ENCODE results near the gene EIF4H. TPM values are rescaled to one million over a fixed set of nuclear protein-coding genes. Genes with fewer than 3 reads are reported as not detected.

Gene EIF4H
- total and polyA plus RNA-seq, 2 experiments from 2014 or later = 183 to 309 TPM

DNA sequence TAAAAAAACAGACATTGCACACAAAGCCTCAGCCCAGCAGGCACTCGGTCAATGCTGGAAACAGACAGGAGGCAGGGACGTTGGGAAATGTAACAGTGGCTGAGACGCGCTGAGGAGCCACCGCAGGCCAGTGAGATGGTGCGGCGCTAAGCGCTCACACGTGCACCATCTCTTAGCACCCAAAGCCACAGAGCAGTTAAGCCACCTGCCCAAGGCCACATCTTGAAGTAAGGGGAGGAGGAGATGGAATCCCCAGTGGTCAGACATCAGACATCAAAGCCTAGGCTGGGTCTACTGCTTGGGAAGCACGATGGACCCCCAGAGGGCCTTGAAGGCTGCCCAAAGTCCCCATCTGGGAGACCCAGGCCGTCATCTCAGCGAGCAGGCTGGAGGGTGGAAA lies 51.2 kb downstream of the EIF4H start:
- no peak overlapping the region for H3K27ac Mint-ChIP-seq

DNA sequence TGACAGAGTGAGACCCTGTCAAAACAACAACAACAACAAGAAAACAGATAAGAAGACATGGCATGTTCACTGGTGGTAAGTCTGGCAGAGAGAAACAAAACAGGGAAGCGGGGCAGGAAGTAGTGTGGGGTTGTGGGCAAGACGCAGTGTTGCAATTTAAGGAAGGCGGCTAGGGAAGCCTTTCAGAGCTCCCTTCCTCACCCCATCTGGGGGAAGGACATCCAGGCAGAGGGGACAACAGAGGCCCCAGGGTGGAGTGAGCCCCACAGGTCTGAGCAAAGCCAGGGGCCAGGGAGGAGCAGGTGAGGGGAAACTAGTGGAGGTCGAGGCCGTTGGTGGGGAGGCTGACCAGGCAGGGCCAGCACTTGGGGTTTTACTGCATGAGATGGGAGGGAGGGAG lies 52.5 kb downstream of the EIF4H start:
- Histone ChIP-seq H3K4me3 (no peak overlapping the region), H2AFZ (no peak overlapping the region), H4K20me1 (replicated peaks; ENCODE audit: insufficient read depth) (0 out of 2 replicates have a peak, but pooled peaks cover 3% of the 10 kb centered on the region), H3K27ac (ENCODE audit: low read depth) (no peak overlapping the region), H3F3A (replicated peaks; ENCODE audit: low read depth) (peaks cover 5% of the 10 kb centered on the region; the same call in 1 of the 2 replicates), H3K36me3 (ENCODE audit: insufficient read depth) (peaks cover 17% of the 10 kb centered on the region), H3K27me3 (ENCODE audit: insufficient read depth) (no peaks in the 10 kb centered on the region), H3K79me2 (replicated peaks; ENCODE audit: insufficient read depth) (no peaks in the 10 kb centered on the region), H3K4me1 (ENCODE audit: insufficient read depth) (no peaks in the 10 kb centered on the region), H3K4me2 (no peak overlapping the region), H3K9me2 (ENCODE audit: insufficient read depth) (no peaks in the 10 kb centered on the region)
- Mint-ChIP-seq H3K4me3 (no peak overlapping the region), H3K27me3 (ENCODE audit: insufficient read depth, low read depth, poor library complexity) (peaks cover 6% of the 10 kb centered on the region), H3K27ac (no peak overlapping the region; the same call in 1 of the 2 replicates), H3K4me1 (no peaks in the 10 kb centered on the region), H3K9me3 (no peaks in the 10 kb centered on the region), H3K36me3 (ENCODE audit: low read depth) (peaks cover 41% of the 10 kb centered on the region)
- no peak for ATAC-seq
- DNase-seq (ENCODE audit: low spot score) = no peak
- TF ChIP-seq, protein P1, sequence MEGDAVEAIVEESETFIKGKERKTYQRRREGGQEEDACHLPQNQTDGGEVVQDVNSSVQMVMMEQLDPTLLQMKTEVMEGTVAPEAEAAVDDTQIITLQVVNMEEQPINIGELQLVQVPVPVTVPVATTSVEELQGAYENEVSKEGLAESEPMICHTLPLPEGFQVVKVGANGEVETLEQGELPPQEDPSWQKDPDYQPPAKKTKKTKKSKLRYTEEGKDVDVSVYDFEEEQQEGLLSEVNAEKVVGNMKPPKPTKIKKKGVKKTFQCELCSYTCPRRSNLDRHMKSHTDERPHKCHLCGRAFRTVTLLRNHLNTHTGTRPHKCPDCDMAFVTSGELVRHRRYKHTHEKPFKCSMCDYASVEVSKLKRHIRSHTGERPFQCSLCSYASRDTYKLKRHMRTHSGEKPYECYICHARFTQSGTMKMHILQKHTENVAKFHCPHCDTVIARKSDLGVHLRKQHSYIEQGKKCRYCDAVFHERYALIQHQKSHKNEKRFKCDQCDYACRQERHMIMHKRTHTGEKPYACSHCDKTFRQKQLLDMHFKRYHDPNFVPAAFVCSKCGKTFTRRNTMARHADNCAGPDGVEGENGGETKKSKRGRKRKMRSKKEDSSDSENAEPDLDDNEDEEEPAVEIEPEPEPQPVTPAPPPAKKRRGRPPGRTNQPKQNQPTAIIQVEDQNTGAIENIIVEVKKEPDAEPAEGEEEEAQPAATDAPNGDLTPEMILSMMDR (conservative IDR thresholded peaks at IDR 0.05; ENCODE audit: low read depth in 2 of 2) = no peak
- TF ChIP-seq, protein P2, sequence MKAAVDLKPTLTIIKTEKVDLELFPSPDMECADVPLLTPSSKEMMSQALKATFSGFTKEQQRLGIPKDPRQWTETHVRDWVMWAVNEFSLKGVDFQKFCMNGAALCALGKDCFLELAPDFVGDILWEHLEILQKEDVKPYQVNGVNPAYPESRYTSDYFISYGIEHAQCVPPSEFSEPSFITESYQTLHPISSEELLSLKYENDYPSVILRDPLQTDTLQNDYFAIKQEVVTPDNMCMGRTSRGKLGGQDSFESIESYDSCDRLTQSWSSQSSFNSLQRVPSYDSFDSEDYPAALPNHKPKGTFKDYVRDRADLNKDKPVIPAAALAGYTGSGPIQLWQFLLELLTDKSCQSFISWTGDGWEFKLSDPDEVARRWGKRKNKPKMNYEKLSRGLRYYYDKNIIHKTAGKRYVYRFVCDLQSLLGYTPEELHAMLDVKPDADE (IDR thresholded peaks at IDR 0.05) = no peak
- TF ChIP-seq POLR2AphosphoS5 (IDR thresholded peaks at IDR 0.05; ENCODE audit: low read depth) (no peak), STAT1 (IDR thresholded peaks at IDR 0.05; ENCODE audit: unreplicated experiment) (no peak), CREB1 (CRISPR knock-in tag; IDR thresholded peaks at IDR 0.05; ENCODE audit: low read depth) (no peak), ZNF331 (CRISPR knock-in tag; IDR thresholded peaks at IDR 0.05; ENCODE audit: low read depth) (no peak), NANOG (IDR thresholded peaks at IDR 0.05; ENCODE audit: borderline replicate concordance) (no peak)
- TF ChIP-seq, protein P3, sequence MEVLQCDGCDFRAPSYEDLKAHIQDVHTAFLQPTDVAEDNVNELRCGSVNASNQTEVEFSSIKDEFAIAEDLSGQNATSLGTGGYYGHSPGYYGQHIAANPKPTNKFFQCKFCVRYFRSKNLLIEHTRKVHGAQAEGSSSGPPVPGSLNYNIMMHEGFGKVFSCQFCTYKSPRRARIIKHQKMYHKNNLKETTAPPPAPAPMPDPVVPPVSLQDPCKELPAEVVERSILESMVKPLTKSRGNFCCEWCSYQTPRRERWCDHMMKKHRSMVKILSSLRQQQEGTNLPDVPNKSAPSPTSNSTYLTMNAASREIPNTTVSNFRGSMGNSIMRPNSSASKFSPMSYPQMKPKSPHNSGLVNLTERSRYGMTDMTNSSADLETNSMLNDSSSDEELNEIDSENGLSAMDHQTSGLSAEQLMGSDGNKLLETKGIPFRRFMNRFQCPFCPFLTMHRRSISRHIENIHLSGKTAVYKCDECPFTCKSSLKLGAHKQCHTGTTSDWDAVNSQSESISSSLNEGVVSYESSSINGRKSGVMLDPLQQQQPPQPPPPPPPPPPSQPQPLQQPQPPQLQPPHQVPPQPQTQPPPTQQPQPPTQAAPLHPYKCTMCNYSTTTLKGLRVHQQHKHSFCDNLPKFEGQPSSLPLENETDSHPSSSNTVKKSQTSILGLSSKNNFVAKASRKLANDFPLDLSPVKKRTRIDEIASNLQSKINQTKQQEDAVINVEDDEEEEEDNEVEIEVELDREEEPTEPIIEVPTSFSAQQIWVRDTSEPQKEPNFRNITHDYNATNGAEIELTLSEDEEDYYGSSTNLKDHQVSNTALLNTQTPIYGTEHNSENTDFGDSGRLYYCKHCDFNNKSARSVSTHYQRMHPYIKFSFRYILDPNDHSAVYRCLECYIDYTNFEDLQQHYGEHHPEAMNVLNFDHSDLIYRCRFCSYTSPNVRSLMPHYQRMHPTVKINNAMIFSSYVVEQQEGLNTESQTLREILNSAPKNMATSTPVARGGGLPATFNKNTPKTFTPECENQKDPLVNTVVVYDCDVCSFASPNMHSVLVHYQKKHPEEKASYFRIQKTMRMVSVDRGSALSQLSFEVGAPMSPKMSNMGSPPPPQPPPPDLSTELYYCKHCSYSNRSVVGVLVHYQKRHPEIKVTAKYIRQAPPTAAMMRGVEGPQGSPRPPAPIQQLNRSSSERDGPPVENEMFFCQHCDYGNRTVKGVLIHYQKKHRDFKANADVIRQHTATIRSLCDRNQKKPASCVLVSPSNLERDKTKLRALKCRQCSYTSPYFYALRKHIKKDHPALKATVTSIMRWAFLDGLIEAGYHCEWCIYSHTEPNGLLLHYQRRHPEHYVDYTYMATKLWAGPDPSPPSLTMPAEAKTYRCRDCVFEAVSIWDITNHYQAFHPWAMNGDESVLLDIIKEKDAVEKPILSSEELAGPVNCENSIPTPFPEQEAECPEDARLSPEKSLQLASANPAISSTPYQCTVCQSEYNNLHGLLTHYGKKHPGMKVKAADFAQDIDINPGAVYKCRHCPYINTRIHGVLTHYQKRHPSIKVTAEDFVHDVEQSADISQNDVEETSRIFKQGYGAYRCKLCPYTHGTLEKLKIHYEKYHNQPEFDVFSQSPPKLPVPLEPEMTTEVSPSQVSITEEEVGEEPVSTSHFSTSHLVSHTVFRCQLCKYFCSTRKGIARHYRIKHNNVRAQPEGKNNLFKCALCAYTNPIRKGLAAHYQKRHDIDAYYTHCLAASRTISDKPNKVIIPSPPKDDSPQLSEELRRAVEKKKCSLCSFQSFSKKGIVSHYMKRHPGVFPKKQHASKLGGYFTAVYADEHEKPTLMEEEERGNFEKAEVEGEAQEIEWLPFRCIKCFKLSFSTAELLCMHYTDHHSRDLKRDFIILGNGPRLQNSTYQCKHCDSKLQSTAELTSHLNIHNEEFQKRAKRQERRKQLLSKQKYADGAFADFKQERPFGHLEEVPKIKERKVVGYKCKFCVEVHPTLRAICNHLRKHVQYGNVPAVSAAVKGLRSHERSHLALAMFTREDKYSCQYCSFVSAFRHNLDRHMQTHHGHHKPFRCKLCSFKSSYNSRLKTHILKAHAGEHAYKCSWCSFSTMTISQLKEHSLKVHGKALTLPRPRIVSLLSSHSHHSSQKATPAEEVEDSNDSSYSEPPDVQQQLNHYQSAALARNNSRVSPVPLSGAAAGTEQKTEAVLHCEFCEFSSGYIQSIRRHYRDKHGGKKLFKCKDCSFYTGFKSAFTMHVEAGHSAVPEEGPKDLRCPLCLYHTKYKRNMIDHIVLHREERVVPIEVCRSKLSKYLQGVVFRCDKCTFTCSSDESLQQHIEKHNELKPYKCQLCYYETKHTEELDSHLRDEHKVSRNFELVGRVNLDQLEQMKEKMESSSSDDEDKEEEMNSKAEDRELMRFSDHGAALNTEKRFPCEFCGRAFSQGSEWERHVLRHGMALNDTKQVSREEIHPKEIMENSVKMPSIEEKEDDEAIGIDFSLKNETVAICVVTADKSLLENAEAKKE (CRISPR knock-in tag; IDR thresholded peaks at IDR 0.05) = no peak
- TF ChIP-seq, protein P4, sequence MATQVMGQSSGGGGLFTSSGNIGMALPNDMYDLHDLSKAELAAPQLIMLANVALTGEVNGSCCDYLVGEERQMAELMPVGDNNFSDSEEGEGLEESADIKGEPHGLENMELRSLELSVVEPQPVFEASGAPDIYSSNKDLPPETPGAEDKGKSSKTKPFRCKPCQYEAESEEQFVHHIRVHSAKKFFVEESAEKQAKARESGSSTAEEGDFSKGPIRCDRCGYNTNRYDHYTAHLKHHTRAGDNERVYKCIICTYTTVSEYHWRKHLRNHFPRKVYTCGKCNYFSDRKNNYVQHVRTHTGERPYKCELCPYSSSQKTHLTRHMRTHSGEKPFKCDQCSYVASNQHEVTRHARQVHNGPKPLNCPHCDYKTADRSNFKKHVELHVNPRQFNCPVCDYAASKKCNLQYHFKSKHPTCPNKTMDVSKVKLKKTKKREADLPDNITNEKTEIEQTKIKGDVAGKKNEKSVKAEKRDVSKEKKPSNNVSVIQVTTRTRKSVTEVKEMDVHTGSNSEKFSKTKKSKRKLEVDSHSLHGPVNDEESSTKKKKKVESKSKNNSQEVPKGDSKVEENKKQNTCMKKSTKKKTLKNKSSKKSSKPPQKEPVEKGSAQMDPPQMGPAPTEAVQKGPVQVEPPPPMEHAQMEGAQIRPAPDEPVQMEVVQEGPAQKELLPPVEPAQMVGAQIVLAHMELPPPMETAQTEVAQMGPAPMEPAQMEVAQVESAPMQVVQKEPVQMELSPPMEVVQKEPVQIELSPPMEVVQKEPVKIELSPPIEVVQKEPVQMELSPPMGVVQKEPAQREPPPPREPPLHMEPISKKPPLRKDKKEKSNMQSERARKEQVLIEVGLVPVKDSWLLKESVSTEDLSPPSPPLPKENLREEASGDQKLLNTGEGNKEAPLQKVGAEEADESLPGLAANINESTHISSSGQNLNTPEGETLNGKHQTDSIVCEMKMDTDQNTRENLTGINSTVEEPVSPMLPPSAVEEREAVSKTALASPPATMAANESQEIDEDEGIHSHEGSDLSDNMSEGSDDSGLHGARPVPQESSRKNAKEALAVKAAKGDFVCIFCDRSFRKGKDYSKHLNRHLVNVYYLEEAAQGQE (IDR thresholded peaks at IDR 0.05; ENCODE audit: unreplicated experiment) = no peak

More for the DNA sequence above, 51.2 kb downstream of the EIF4H start:
- Histone ChIP-seq H3K27ac (ENCODE audit: low read depth) (no peak overlapping the region), H3K9me2 (ENCODE audit: insufficient read depth) (no peaks in the 10 kb centered on the region), H3K4me2 (no peak overlapping the region), H3K79me2 (replicated peaks; ENCODE audit: insufficient read depth) (no peaks in the 10 kb centered on the region), H2AFZ (no peak overlapping the region), H4K20me1 (replicated peaks; ENCODE audit: insufficient read depth) (0 out of 2 replicates have a peak, but pooled peaks cover 3% of the 10 kb centered on the region), H3K27me3 (ENCODE audit: insufficient read depth) (no peaks in the 10 kb centered on the region), H3F3A (replicated peaks; ENCODE audit: low read depth) (no peaks in the 10 kb centered on the region; the same call in 1 of the 2 replicates), H3K4me3 (no peak overlapping the region), H3K36me3 (ENCODE audit: insufficient read depth) (peaks cover 10% of the 10 kb centered on the region; the same call in 1 of the 2 replicates), H3K4me1 (ENCODE audit: insufficient read depth) (no peaks in the 10 kb centered on the region)
- ATAC-seq (no peak), DNase-seq (ENCODE audit: low spot score) (no peak)
- peaks cover 6% of the 10 kb centered on the region for H3K27me3 Mint-ChIP-seq (ENCODE audit: insufficient read depth, low read depth, poor library complexity)
- no peaks in the 10 kb centered on the region for H3K4me1 Mint-ChIP-seq
- peaks cover 32% of the 10 kb centered on the region for H3K36me3 Mint-ChIP-seq (ENCODE audit: low read depth)
- no peak overlapping the region for H3K4me3 Mint-ChIP-seq
- no peaks in the 10 kb centered on the region for H3K9me3 Mint-ChIP-seq
- TF ChIP-seq NANOG (IDR thresholded peaks at IDR 0.05; ENCODE audit: borderline replicate concordance) = no peak
- TF ChIP-seq ZNF331 (CRISPR knock-in tag; IDR thresholded peaks at IDR 0.05; ENCODE audit: low read depth) = no peak

Measured in GM23338 (cell line).